GM10248 (cell line): ENCODE results near the gene DNAH17.

Experiments used
- CTCF ChIA-PET: fragments of 300-600 bp; sonication (Branson Sonifier 250); formaldehyde crosslinking; extraction: SDS; loops from one replicate; lab custom pipeline; 2021; ENCODE audit warnings: antibody characterized with exemption; lab: Yijun Ruan, JAX
- POLR2A ChIA-PET: fragments of 350-650 bp; sonication (Branson Sonifier 250); formaldehyde crosslinking; extraction: SDS; loops from one replicate; lab custom pipeline; 2020; ENCODE audit warnings: antibody characterized with exemption; lab: Yijun Ruan, JAX
- DNase-seq: peaks from one replicate; pipeline ENCODE4 v3.0.0; 2012; ENCODE audit errors: extremely low spot score
- CTCF ChIP-seq: IDR thresholded peaks from 2 replicates; pipeline ENCODE4 v1.5.1; 2012; ENCODE audit warnings: mild to moderate bottlenecking, low read depth; ENCODE audit errors: extremely low read depth, missing control alignments, control extremely low read depth

The DNAH17 gene

DNA sequence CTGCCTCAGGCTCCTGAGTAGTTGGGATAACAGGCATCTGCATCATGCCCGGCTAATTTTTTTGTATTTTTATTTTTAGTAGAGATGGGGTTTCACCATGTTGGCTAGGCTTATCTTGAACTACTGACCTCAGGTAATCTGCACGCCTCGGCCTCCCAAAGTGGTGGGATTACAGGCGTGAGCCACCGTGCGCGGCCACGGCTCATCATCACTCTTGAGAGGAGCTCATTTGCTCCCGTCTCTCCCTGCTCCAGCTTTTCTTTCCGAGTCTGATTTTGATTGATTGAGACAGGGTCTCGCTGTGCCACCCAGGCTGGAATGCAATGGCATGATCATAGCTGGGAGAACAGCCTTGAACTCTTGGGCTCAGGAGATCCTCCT, 186.2 kb downstream of the DNAH17 start:
- DNase-seq, result no peak
- CTCF ChIA-PET, result interaction anchor here (0.8 to 4.2 kb wide), 10 partner anchors 9 to 140 kb away, joined by 3 to 29 read pairs (median 4); no protein-coding TSS in a partner anchor
- no peak for TF ChIP-seq CTCF
- POLR2A ChIA-PET, result interaction anchor here (0.6 to 1.7 kb wide), 2 partner anchors 19 to 31 kb away, joined by 5 to 6 read pairs; partner anchors contain the start of gene SOCS3

GRCh38 chr17:78390241-78391050, 186.8 kb downstream of the DNAH17 start:
- CTCF ChIA-PET, result interaction anchor here (0.8 to 4.2 kb wide), 8 partner anchors 8 to 56 kb away, joined by 3 to 29 read pairs (median 4); no protein-coding TSS in a partner anchor
- POLR2A ChIA-PET, result interaction anchor here (1.7 kb wide), 1 partner anchor 30 kb away, joined by 6 read pairs; the partner anchor contains the start of gene SOCS3
- no peak for DNase-seq
- TF ChIP-seq CTCF, result no peak

GRCh38 chr17:78387977-78388941, 188.9 kb downstream of the DNAH17 start:
- ChIA-PET CTCF (interaction anchor here (0.8 to 1.3 kb wide), 4 partner anchors 15 to 137 kb away, joined by 3 to 10 read pairs (median 4); partner anchors contain the start of gene SOCS3), POLR2A (no interaction called here)
- DNase-seq, result peak; percentile 67
- TF ChIP-seq CTCF, result no peak

- no peak for DNase-seq
- ChIA-PET POLR2A (interaction anchor here (1.3 kb wide), 1 partner anchor 25 kb away, joined by 5 read pairs; the partner anchor contains the start of gene SOCS3), CTCF (interaction anchor here (0.9 kb wide), 1 partner anchor 12 kb away, joined by 3 read pairs; no protein-coding TSS in a partner anchor)
- TF ChIP-seq CTCF, result no peak
These were observed 192.6 kb downstream of the DNAH17 start for GRCh38 chr17:78384479-78385175.

GRCh38 chr17:78383725-78384471, 193.3 kb downstream of the DNAH17 start:
- CTCF ChIA-PET, result interaction anchor here (0.9 to 4.9 kb wide), 3 partner anchors 12 to 39 kb away, joined by 3 to 47 read pairs (median 3); no protein-coding TSS in a partner anchor

More at GRCh38 chr17:78383725-78384471, 193.3 kb downstream of the DNAH17 start:
- DNase-seq, result peak; percentile 59
- POLR2A ChIA-PET, result interaction anchor here (1.3 kb wide), 1 partner anchor 24 kb away, joined by 5 read pairs; the partner anchor contains the start of gene SOCS3
- no peak for TF ChIP-seq CTCF
